OCI-LY7 (cell line): ENCODE data around the gene RGS10. TPM values are rescaled to one million over a fixed set of nuclear protein-coding genes. Genes with fewer than 3 reads are reported as not detected.

Experiments used
- BruUV-seq: library from RNA; stranded (reverse); fragments of 400-500 nt; replicated peaks from 2 replicates; lab custom pipeline; 2021; lab: Mats Ljungman, UMichigan
- CTCF ChIA-PET: fragments of 300-600 bp; sonication (Branson Sonifier 250); formaldehyde crosslinking; loops from one replicate; lab custom pipeline; 2022; ENCODE audit warnings: antibody characterized with exemption; ENCODE audit not compliant: unreplicated experiment; lab: Charles Lee
- POLR2A ChIA-PET: fragments of 300-600 bp; sonication (Branson Sonifier 250); formaldehyde crosslinking; loops from one replicate; lab custom pipeline; 2022; ENCODE audit warnings: antibody characterized with exemption; lab: Charles Lee
- DNase-seq: peaks from one replicate; pipeline ENCODE4 v3.0.0-alpha.2; 2015; ENCODE audit warnings: low spot score
- H2AFZ ChIP-seq: fragments of 200-600 bp; sonication (generic), shearing (Covaris generic); 2 replicates; pipeline ENCODE4 v1.6.1; 2014; ENCODE audit warnings: mild to moderate bottlenecking, antibody characterized with exemption, low read length, moderate library complexity
- H3K27ac ChIP-seq: fragments of 200-600 bp; sonication (generic); 2 replicates; pipeline ENCODE4 v1.5.1; 2014; ENCODE audit warnings: mixed run types, low read depth, mild to moderate bottlenecking, moderate library complexity, low read length, inconsistent platforms; ENCODE audit not compliant: poor library complexity, severe bottlenecking
- H3K36me3 ChIP-seq: fragments of 200-600 bp; sonication (generic); 2 replicates; pipeline ENCODE4 v1.6.1; 2014; ENCODE audit warnings: mild to moderate bottlenecking, antibody characterized with exemption, low read length, moderate library complexity, mixed read lengths; ENCODE audit not compliant: insufficient read depth
- H3K4me1 ChIP-seq: fragments of 200-600 bp; sonication (generic); 2 replicates; pipeline ENCODE4 v1.5.1; 2014; ENCODE audit warnings: mild to moderate bottlenecking, low read length; ENCODE audit not compliant: insufficient read depth, poor library complexity, severe bottlenecking
- H3K4me2 ChIP-seq: fragments of 200-600 bp; sonication (generic); 2 replicates; pipeline ENCODE4 v1.6.1; 2014; ENCODE audit warnings: mild to moderate bottlenecking, low read length
- H3K4me3 ChIP-seq: fragments of 200-600 bp; sonication (generic); 2 replicates; pipeline ENCODE4 v1.5.1; 2014; ENCODE audit warnings: mild to moderate bottlenecking, low read depth, low read length; ENCODE audit not compliant: poor library complexity, severe bottlenecking
- H3K79me2 ChIP-seq: fragments of 200-600 bp; sonication (generic); 2 replicates; pipeline ENCODE4 v1.6.1; 2016; ENCODE audit warnings: low read depth, mild to moderate bottlenecking, low read length, moderate library complexity, mixed read lengths; ENCODE audit not compliant: insufficient read depth
- H3K9me2 ChIP-seq: fragments of 200-600 bp; sonication (generic); 2 replicates; pipeline ENCODE4 v1.6.1; 2016; ENCODE audit warnings: mild to moderate bottlenecking, low read length, mixed read lengths; ENCODE audit not compliant: insufficient read depth
- H3K9me3 ChIP-seq: fragments of 200-600 bp; sonication (generic); 2 replicates; pipeline ENCODE4 v1.6.1; 2014; ENCODE audit warnings: mild to moderate bottlenecking, mixed run types, low read length, mixed read lengths
- H4K20me1 ChIP-seq: fragments of 200-600 bp; sonication (generic); 2 replicates; pipeline ENCODE4 v1.6.1; 2014; ENCODE audit warnings: mild to moderate bottlenecking, antibody characterized with exemption, low read length, moderate library complexity, mixed read lengths; ENCODE audit not compliant: insufficient read depth
- CTCF ChIP-seq: fragments of 200-600 bp; sonication (generic); conservative IDR thresholded peaks from 2 replicates; pipeline ENCODE4 v1.5.1; 2014; ENCODE audit warnings: mild to moderate bottlenecking, antibody characterized with exemption, low read length, moderate library complexity, mixed read lengths
- EZH2phosphoT487 ChIP-seq: fragments of 200-600 bp; sonication (generic); IDR thresholded peaks from 2 replicates; pipeline ENCODE4 v1.6.1; 2018; ENCODE audit warnings: low read depth, borderline replicate concordance, mild to moderate bottlenecking, mixed run types, antibody characterized with exemption, low read length, moderate library complexity, mixed read lengths
- intact Hi-C: fragments of 100-400 bp; cut with micrococcal nuclease; formaldehyde crosslinking; loops from one replicate; pipeline ENCODE4 v1.10.0; 2022; ENCODE audit not compliant: unreplicated experiment
- total RNA-seq, 2 experiments: library from RNA; depleted of rRNA in 1 of 2; stranded (reverse); fragments of >200 nt in 1 of 2; shearing (Covaris generic) in 1 of 2; gene quantifications; 2 replicates each; pipeline ENCODE4 v1.2.3, GENCODE V29; 2014 to 2022

Gene RGS10
- total RNA-seq, 2 experiments from 2014 or later: 22.5 to 45.2 TPM

GRCh38 chr10:119504651-119505050 is 37.9 kb downstream of the RGS10 start:
- Histone ChIP-seq H3K4me2 (no peak overlapping the region), H3K9me3 (no peaks in the 10 kb centered on the region), H3K79me2 (no peaks in the 10 kb centered on the region), H3K36me3 (peaks cover 6% of the 10 kb centered on the region; the same call in 1 of the 2 replicates), H4K20me1 (no peaks in the 10 kb centered on the region), H3K4me3 (no peak overlapping the region), H2AFZ (no peak overlapping the region), H3K9me2 (no peaks in the 10 kb centered on the region), H3K4me1 (peaks cover 33% of the 10 kb centered on the region), H3K27ac (no peak overlapping the region)
- no peak for DNase-seq
- ChIA-PET CTCF (no interaction called here), POLR2A (interaction anchor here (1.1 kb wide), 1 partner anchor 27 kb away, joined by 3 read pairs; no protein-coding TSS in a partner anchor)
- no TSS peak for BruUV-seq
- intact Hi-C loops: loop anchor here (5.0 kb wide), 2 partner anchors 38 to 197 kb away; partner anchors contain the start of gene RGS10
- TF ChIP-seq EZH2phosphoT487 (no peak), CTCF (no peak)

GRCh38 chr10:119503821-119504220 is 38.7 kb downstream of the RGS10 start:
- intact Hi-C loops: loop anchor here (5.0 kb wide), 2 partner anchors 38 to 197 kb away; partner anchors contain the start of gene RGS10
- ChIA-PET CTCF (no interaction called here), POLR2A (interaction anchor here (0.7 kb wide), 1 partner anchor 1629 kb away, joined by 5 read pairs; no protein-coding TSS in a partner anchor)
- no peaks in the 10 kb centered on the region for H4K20me1 ChIP-seq
- TF ChIP-seq CTCF (no peak), EZH2phosphoT487 (no peak)
- no peak overlapping the region for H2AFZ ChIP-seq
- peaks cover 9% of the 10 kb centered on the region; the same call in 1 of the 2 replicates for H3K36me3 ChIP-seq
- H3K4me1 ChIP-seq: peaks cover 33% of the 10 kb centered on the region
- no peak for DNase-seq
- no peaks in the 10 kb centered on the region for H3K9me2 ChIP-seq
- H3K4me2 ChIP-seq: no peak overlapping the region
- BruUV-seq: no TSS peak
- no peaks in the 10 kb centered on the region for H3K79me2 ChIP-seq
- H3K27ac ChIP-seq: no peak overlapping the region
- H3K9me3 ChIP-seq: no peaks in the 10 kb centered on the region
- H3K4me3 ChIP-seq: no peak overlapping the region

- CTCF ChIA-PET: interaction anchor here (0.5 kb wide), 1 partner anchor 449 kb away, joined by 3 read pairs; no protein-coding TSS in a partner anchor
- no TSS peak for BruUV-seq
- Histone ChIP-seq H3K4me2 (peak overlapping the region; percentile 65), H3K79me2 (no peaks in the 10 kb centered on the region), H3K9me3 (no peaks in the 10 kb centered on the region), H3K9me2 (no peaks in the 10 kb centered on the region), H4K20me1 (no peaks in the 10 kb centered on the region), H2AFZ (peak overlapping the region; percentile 64), H3K4me1 (peaks cover 33% of the 10 kb centered on the region), H3K4me3 (peak overlapping the region; percentile 28), H3K27ac (peak overlapping the region; percentile 54), H3K36me3 (0 out of 2 replicates have a peak, but pooled peaks cover 3% of the 10 kb centered on the region)
- intact Hi-C loops: loop anchor here (5.0 kb wide), 2 partner anchors 40 to 195 kb away; partner anchors contain the start of gene RGS10
- POLR2A ChIA-PET: interaction anchor here (0.6 kb wide), 1 partner anchor 170 kb away, joined by 3 read pairs; no protein-coding TSS in a partner anchor
- TF ChIP-seq EZH2phosphoT487: no peak
- TF ChIP-seq CTCF: no peak
- no peak for DNase-seq
These were observed 39.8 kb downstream of the RGS10 start for GRCh38 chr10:119502618-119503155.
